ENCODE data around the gene PEX26. TPM values are rescaled to one million over a fixed set of nuclear protein-coding genes. Genes with fewer than 3 reads are reported as not detected.
A peak's percentile ranks its signal among the peaks of the same experiment; 100 is the strongest.

The PEX26 gene
- total RNA-seq, 1 experiment from 2014 or later: 47.1 TPM

DNA sequence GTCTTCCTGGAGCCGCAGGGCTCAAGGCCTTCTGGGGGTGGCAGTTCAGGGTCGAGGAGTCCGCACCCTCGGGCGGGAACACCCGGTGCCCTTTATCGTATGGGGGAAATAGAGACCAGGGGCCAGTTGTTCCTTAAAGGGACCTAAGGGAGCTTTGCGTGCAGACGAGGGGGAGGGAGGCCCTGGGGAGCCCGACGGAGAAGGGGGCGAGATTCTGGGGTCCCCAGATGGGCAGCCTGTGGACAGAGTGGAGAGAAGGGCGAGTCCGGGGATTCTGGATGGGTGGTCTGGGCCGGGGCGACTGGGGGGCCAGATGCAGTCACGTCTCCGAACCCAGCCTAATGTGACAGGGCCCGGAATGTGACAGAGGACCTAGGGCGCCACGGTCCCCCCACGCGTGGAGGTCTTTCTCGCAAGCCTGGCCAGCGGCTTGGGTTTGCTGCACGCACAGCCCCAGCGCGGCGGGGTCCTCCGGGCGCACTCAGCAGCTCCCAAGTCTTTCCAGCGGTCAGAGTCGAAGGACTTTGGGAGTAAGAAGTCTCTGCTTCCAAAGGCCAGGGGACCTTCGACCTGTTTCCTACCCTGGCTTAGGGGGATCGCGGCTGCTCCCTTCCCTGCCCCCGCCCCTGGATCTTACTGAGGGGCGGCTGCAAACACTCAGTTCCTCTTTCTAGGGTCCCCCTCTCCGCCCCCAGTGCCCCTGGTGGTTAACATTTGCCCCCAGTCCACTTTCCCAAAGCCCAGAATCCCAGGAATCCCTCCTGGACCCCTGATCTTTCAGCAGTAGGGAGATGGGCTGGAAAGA lies 33.4 kb downstream of the PEX26 start:
- no peaks in the 10 kb centered on the region for H3K9me3 Mint-ChIP-seq (ENCODE audit: unreplicated experiment)
- no TSS peak for BruUV-seq (replicated peaks)
- no peak for TF ChIP-seq CTCF (IDR thresholded peaks at IDR 0.05; ENCODE audit: unreplicated experiment)
- CTCF ChIA-PET: interaction anchor here (0.6 kb wide), 1 partner anchor 281 kb away, joined by 3 read pairs; no protein-coding TSS in a partner anchor
- H3K4me1 Mint-ChIP-seq (ENCODE audit: insufficient read depth, unreplicated experiment): peaks cover 8% of the 10 kb centered on the region
- intact Hi-C loops (cut with micrococcal nuclease): no loop called here
- peak overlapping the region; percentile 56 for H3K4me3 Mint-ChIP-seq (ENCODE audit: unreplicated experiment)
- H3K36me3 Mint-ChIP-seq (ENCODE audit: insufficient read depth, unreplicated experiment): peaks cover 7% of the 10 kb centered on the region
- POLR2A ChIA-PET: no interaction called here
- no peak for DNase-seq (ENCODE audit: unreplicated experiment)
- no peaks in the 10 kb centered on the region for H3K27me3 Mint-ChIP-seq (ENCODE audit: insufficient read depth, unreplicated experiment)
- H3K27ac Mint-ChIP-seq (ENCODE audit: low read depth, unreplicated experiment): no peak overlapping the region

DNA sequence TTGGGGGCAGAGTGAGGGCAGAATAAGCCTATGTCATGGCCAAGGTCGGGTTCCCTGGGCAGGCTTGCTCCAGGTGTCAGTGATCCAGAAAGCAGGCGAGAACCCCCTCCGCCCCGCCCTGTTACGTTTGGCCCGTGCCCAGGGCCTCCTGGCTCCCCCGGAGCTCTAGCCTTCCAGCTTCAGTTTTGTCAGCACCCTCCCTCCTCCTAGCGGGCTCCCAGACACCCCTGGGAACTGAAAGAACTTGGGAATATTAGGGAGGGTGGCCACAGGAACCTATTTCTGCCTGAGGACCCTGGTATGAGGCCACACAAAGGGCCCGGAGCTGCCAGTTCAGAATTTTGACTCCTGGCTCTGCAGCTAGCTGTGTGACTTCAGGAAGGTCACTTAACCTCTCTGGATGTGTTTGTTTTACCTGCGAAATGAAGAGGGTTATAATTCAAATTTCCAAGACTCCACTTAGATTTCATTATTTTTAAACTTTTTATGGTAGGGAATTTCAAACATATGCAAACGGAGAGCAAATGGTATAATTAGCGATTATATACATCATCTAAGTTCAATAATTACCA lies 34.1 kb downstream of the PEX26 start:
- BruUV-seq (replicated peaks): no TSS peak
- H3K4me3 Mint-ChIP-seq (ENCODE audit: unreplicated experiment): no peak overlapping the region
- H3K4me1 Mint-ChIP-seq (ENCODE audit: insufficient read depth, unreplicated experiment): peaks cover 8% of the 10 kb centered on the region
- ChIA-PET POLR2A (interaction anchor here (0.7 kb wide), 1 partner anchor 246 kb away, joined by 3 read pairs; no protein-coding TSS in a partner anchor), CTCF (interaction anchor here (1.1 kb wide), 1 partner anchor 19 kb away, joined by 3 read pairs; no protein-coding TSS in a partner anchor)
- no peak for DNase-seq (ENCODE audit: unreplicated experiment)
- H3K27ac Mint-ChIP-seq (ENCODE audit: low read depth, unreplicated experiment): no peak overlapping the region
- TF ChIP-seq CTCF (IDR thresholded peaks at IDR 0.05; ENCODE audit: unreplicated experiment): no peak
- peaks cover under 1% of the 10 kb centered on the region for H3K36me3 Mint-ChIP-seq (ENCODE audit: insufficient read depth, unreplicated experiment)
- intact Hi-C loops (cut with micrococcal nuclease): no loop called here
- no peaks in the 10 kb centered on the region for H3K27me3 Mint-ChIP-seq (ENCODE audit: insufficient read depth, unreplicated experiment)
- H3K9me3 Mint-ChIP-seq (ENCODE audit: unreplicated experiment): no peaks in the 10 kb centered on the region

DNA sequence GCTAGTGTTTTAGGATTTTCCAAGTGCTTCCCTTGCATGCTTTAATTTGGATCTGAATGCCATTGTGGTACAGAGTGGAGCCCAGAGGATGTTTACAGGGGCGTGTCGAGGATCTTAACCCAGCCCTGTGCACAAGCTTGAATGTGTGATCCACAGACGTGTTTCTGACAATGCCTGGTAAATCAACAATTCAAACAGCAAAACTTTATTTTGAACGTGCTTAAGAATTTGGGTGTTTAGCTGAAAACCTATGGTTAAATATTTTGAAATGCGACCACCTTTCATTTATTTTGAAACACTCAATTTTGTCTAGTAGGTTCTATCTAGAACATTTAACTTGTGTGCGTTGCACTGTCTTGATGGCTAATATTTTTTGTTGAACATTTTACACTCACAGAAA lies 34.6 kb downstream of the PEX26 start:
- intact Hi-C loops (cut with micrococcal nuclease): no loop called here
- ChIA-PET POLR2A (interaction anchor here (0.7 kb wide), 1 partner anchor 247 kb away, joined by 3 read pairs; no protein-coding TSS in a partner anchor), CTCF (interaction anchor here (0.6 to 1.1 kb wide), 2 partner anchors 20 to 378 kb away, joined by 3 read pairs; no protein-coding TSS in a partner anchor)
- TF ChIP-seq CTCF (IDR thresholded peaks at IDR 0.05; ENCODE audit: unreplicated experiment): no peak
- BruUV-seq (replicated peaks): no TSS peak
- H3K36me3 Mint-ChIP-seq (ENCODE audit: insufficient read depth, unreplicated experiment): no peaks in the 10 kb centered on the region
- no peaks in the 10 kb centered on the region for H3K9me3 Mint-ChIP-seq (ENCODE audit: unreplicated experiment)
- H3K4me1 Mint-ChIP-seq (ENCODE audit: insufficient read depth, unreplicated experiment): peaks cover 8% of the 10 kb centered on the region
- no peaks in the 10 kb centered on the region for H3K27me3 Mint-ChIP-seq (ENCODE audit: insufficient read depth, unreplicated experiment)
- H3K27ac Mint-ChIP-seq (ENCODE audit: low read depth, unreplicated experiment): no peak overlapping the region
- no peak for DNase-seq (ENCODE audit: unreplicated experiment)
- H3K4me3 Mint-ChIP-seq (ENCODE audit: unreplicated experiment): no peak overlapping the region

- no peaks in the 10 kb centered on the region for H3K27me3 Mint-ChIP-seq (ENCODE audit: insufficient read depth, unreplicated experiment)
- POLR2A ChIA-PET: interaction anchor here (0.9 kb wide), 1 partner anchor 12 kb away, joined by 3 read pairs; no protein-coding TSS in a partner anchor
- intact Hi-C loops (cut with micrococcal nuclease): no loop called here
- H3K27ac Mint-ChIP-seq (ENCODE audit: low read depth, unreplicated experiment): no peak overlapping the region
- H3K4me1 Mint-ChIP-seq (ENCODE audit: insufficient read depth, unreplicated experiment): peaks cover 8% of the 10 kb centered on the region
- TF ChIP-seq CTCF (IDR thresholded peaks at IDR 0.05; ENCODE audit: unreplicated experiment): no peak
- H3K36me3 Mint-ChIP-seq (ENCODE audit: insufficient read depth, unreplicated experiment): no peaks in the 10 kb centered on the region
- CTCF ChIA-PET: no interaction called here
- no peaks in the 10 kb centered on the region for H3K9me3 Mint-ChIP-seq (ENCODE audit: unreplicated experiment)
- BruUV-seq (replicated peaks): no TSS peak
- H3K4me3 Mint-ChIP-seq (ENCODE audit: unreplicated experiment): no peak overlapping the region
- DNase-seq (ENCODE audit: unreplicated experiment): no peak
These were observed 36.0 kb downstream of the PEX26 start for GRCh38 chr22:18113680-18114394.

All from MCF 10A (cell line).